Stimulated activated CD4-positive, alpha-beta T cell treated with anti-CD3 and anti-CD28 coated beads, Interleukin-2, amount 100 ng/mL, for 24 hours (primary cell): ENCODE measurements around the gene SRRM1.
"Not testable (repeated sequence)": the region's sequence is repeated elsewhere in the genome, so short reads cannot be mapped to it uniquely, and the experiment has no call there.

ENCODE experiments used
- DNase-seq, 2 donors: peaks; one replicate each; pipeline ENCODE4 v3.0.0-alpha.2; 2020

The SRRM1 gene

GRCh38 chr1:24643363-24644099 is 429 bp downstream of the SRRM1 start:
- DNase-seq, result peak; percentile 25 to 40

DNA sequence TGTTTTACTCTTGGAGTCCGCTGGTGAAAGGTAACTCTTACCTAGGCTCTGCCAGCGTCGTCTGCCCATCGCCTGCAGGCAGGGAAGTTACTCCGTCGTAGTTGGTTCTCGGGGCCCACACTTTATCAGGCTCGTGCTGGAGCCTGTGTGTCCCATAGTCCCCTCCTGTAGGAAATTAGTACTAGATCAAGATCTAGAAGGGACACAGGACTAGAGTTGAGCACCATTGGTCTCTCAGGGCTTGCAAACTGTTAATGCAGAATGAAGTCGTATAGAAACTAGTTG is 940 bp downstream of the SRRM1 start:
- DNase-seq, result no peak

DNA sequence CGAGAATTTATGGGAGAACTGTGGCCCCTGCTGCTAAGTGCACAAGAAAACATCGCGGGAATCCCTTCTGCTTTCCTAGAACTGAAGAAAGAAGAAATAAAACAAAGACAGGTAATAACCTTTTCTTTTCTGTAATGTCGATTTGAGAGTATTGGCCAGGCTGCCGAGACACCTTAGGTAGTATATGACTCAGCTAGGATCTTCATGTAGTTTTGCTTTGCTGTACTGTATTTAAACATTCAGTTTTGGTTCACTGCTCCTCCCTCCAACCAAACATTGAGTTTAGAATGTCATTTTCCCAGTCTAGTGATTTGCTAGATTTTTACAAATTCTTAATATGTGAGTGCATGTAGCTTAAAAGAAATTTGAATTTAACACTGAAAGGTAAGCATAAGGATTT is 5.8 kb downstream of the SRRM1 start:
- no peak for DNase-seq

GRCh38 chr1:24652382-24652781 is 9.3 kb downstream of the SRRM1 start:
- no peak for DNase-seq

- no peak for DNase-seq
Observed at GRCh38 chr1:24654010-24654409, 10.9 kb downstream of the SRRM1 start.

GRCh38 chr1:24656046-24656445 is 12.9 kb downstream of the SRRM1 start:
- no peak for DNase-seq

- DNase-seq, result no peak
Observed at GRCh38 chr1:24657781-24658180, 14.7 kb downstream of the SRRM1 start.

GRCh38 chr1:24659166-24659904 is 16.2 kb downstream of the SRRM1 start:
- no peak for DNase-seq

DNA sequence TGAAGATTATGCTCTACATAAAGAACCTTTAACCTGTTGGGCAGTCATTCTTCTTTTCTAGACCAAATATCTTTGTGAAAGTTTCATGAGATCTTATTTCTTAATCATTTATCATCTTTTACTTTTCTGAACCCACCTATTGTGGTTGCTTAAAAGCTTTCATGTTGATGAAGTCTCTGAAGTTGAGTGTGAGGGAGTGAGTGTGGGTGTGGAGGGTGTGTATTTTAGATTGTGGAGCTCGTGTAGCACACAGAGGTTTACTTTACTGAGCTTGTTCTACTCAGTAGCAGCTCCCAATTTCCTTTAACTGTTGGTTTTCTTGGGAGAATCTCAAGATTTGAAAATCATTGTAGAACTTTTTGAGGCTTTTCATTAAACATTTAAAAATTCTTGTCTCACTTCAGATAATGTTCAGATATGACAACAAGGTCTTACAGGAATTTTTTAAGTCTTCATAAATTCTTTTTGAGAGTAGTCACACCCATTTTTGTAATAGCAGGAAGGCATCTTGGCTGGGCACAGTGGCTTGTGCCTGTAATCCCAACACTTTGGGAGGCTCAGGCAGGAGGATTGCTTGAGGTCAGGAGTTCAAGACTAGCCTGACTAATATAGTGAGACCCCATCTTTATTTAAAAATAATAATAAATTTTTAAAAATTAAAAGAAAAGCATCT is 17.0 kb downstream of the SRRM1 start:
- DNase-seq, result no peak

GRCh38 chr1:24664507-24665033 is 21.5 kb downstream of the SRRM1 start:
- no peak for DNase-seq

- DNase-seq, result no peak
Observed at GRCh38 chr1:24666794-24667193, 23.7 kb downstream of the SRRM1 start.

- not testable (repeated sequence) for DNase-seq
Observed at GRCh38 chr1:24671372-24671771, 28.3 kb downstream of the SRRM1 start.

DNA sequence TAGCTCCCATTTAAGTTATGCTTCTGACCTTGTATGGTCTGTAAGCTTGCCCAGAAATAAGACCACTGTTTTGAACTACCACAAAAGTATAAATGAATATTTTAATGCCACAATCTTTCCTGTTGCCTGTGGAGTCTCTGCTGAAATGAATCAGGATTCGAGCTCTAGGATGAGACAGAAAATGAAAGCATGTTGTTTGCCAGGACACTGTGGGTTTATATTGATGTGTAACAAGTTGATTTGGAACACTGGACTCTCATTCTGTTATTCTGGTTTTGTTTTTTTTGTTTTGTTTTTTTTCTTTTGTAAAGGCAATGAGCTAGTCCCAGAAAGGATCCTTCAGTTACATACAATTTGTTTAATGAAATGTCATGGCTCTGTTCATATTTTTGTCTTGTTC is 29.6 kb downstream of the SRRM1 start:
- not testable (repeated sequence) for DNase-seq

DNA sequence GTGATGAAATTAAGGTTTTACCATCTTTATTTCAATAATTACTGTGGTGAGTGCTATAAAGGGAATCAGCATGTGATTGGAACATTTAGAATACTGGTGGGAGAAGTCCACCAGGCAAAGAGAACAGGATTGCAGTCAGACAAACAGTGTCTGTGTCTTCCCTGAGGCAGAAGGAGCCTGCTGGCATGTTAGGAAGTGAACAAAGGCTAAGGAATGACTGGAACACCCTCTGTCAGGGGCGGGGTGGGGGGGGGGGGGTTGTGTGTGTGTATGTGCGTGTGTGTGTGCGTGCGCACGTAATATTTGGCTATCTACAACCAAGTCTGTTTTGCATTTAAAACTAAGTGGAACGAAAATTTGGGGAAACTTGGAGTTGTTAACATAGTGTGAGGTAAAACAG is 30.2 kb downstream of the SRRM1 start:
- DNase-seq, result no peak

DNA sequence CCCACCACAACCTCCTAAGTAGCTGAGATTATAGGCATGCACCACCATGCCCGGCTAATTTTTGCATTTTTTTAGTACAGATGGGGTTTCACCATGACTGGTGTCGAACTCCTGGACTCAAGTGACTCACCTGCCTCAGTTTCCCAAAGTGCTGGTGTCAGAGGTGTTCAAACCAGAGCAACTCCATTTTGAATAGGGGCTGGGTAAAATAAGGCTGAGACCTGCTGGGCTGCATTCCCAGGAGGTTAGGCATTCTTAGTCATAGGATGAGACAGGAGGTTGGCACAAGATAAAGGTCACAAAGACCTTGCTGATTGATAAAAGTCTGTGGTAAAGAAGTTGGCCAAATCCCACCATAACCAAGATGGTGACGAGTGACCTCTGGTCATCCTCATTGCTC is 35.3 kb downstream of the SRRM1 start:
- DNase-seq, result not testable (repeated sequence)

DNA sequence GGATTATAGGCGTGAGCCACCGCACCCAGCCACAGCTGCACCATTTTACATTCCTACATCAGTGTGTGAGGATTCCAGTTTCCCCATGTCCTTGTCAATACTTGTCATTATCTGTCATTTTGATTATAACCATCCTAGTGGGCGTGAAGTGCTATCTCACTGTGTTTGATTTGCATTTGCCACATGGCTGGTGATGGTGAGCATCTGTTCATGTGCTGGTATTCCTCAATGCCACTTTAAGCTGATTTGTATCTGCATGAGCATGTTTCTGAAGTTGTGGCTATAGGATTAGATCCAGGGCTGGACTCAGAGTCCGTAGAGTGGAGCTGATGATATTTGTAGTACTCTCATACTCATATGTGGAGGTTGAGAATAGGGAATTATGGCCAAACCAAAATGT is 36.6 kb downstream of the SRRM1 start:
- no peak for DNase-seq

- DNase-seq, result no peak
Observed at GRCh38 chr1:24683713-24684162, 40.6 kb downstream of the SRRM1 start.

GRCh38 chr1:24688033-24688432 is 44.9 kb downstream of the SRRM1 start:
- no peak for DNase-seq

- DNase-seq, result peak; percentile 65 to 71
Observed at GRCh38 chr1:24688621-24689195, 45.6 kb downstream of the SRRM1 start.

- DNase-seq, result no peak
Observed at GRCh38 chr1:24691051-24691450, 47.9 kb downstream of the SRRM1 start.

DNA sequence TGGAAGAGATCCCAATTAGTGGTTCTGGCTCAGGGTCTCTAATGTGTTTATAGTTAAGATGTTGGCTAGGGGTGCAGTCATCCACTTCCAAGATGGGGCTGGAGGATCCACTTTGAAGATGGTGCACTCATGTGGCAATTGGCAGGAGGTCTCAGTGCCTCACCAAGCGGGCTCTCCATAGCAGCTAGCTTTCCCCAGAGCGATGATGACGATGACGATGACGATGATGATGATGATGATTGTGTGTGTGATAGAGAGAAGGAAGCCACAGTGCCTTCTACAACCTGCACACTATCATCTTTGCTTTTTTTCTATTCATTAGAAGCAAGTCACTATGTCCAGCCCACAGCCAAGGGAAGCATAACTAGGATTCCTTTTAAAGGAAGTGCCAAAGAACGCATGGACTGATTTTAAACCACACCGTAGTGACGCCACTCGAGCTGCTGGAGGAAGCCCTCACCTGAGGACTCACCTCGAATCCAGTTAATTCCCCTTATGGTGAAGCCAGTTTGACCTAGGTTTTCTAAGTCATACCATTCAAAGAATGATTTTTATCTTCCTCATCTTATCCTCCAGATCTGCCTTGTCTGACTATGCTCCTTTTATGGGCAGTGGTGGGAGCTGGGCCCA is 49.4 kb downstream of the SRRM1 start:
- no peak for DNase-seq

- DNase-seq, result no peak
Observed at GRCh38 chr1:24693827-24694379, 50.8 kb downstream of the SRRM1 start.
